Fibroblast of the conjunctiva (primary cell): ENCODE results near the gene C1orf210.

Experiments
- DNase-seq: peaks from one replicate; pipeline ENCODE4 v3.0.0-alpha.2; 2010; ENCODE audit warnings: low read depth

Gene C1orf210

GRCh38 chr1:43312212-43312623, 26.8 kb upstream of the C1orf210 start:
- no peak for DNase-seq

GRCh38 chr1:43311521-43311920, 26.1 kb upstream of the C1orf210 start:
- DNase-seq, result no peak

- DNase-seq, result no peak
Measured at GRCh38 chr1:43309405-43310025, 24.1 kb upstream of the C1orf210 start.

GRCh38 chr1:43308635-43309404, 23.4 kb upstream of the C1orf210 start:
- no peak for DNase-seq

- DNase-seq, result no peak
Measured at GRCh38 chr1:43307458-43308158, 22.2 kb upstream of the C1orf210 start.

GRCh38 chr1:43306688-43307457, 21.5 kb upstream of the C1orf210 start:
- DNase-seq, result no peak

GRCh38 chr1:43305926-43306687, 20.7 kb upstream of the C1orf210 start:
- DNase-seq, result no peak

GRCh38 chr1:43305461-43305860, 20.1 kb upstream of the C1orf210 start:
- no peak for DNase-seq

- no peak for DNase-seq
Measured at GRCh38 chr1:43304771-43305300, 19.5 kb upstream of the C1orf210 start.

GRCh38 chr1:43304314-43304681, 18.9 kb upstream of the C1orf210 start:
- no peak for DNase-seq

GRCh38 chr1:43303471-43304313, 18.3 kb upstream of the C1orf210 start:
- no peak for DNase-seq

GRCh38 chr1:43302721-43303470, 17.5 kb upstream of the C1orf210 start:
- no peak for DNase-seq

- no peak for DNase-seq
Measured at GRCh38 chr1:43302201-43302600, 16.8 kb upstream of the C1orf210 start.

GRCh38 chr1:43300378-43301094, 15.2 kb upstream of the C1orf210 start, which contains the start of gene TIE1:
Gene TIE1 (plus strand): TSS chr1:43300982. CDS start chr1:43301072, 90 bp downstream.
- no peak for DNase-seq

GRCh38 chr1:43299101-43299500, 13.7 kb upstream of the C1orf210 start:
- DNase-seq, result no peak

- DNase-seq, result no peak
Measured at GRCh38 chr1:43298055-43298454, 12.7 kb upstream of the C1orf210 start.

- no peak for DNase-seq
Measured at GRCh38 chr1:43296207-43296606, 10.8 kb upstream of the C1orf210 start.

- DNase-seq, result no peak
Measured at GRCh38 chr1:43294761-43295160, 9.4 kb upstream of the C1orf210 start.
